Kidney glomerular epithelial cell (primary cell): ENCODE results near the gene SRCIN1.

Experiments
- DNase-seq: peaks from one replicate; lab custom pipeline; 2025; lab: John Stamatoyannopoulos, UW

SRCIN1 gene

DNA sequence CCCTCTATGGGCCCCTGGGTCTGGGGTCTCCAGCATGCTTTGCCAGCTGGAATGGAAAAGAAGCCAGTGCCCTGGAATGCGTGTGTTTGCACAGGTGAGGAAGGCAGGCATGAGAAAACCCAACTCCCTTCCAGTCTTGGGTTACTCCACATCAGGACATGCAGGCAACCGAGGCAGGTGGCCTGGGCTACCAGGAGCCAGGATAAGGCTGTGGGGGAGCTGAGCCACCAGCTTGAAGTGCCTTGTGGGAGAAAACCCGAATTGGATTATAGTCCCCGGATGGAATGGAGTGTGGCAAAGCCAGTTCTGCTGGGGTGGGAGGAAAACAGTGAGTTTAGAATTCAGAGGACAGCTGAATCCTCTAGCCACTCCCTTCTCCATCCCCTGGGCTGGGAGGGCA, 7.2 kb downstream of the SRCIN1 start:
- peak; percentile 68 for DNase-seq

DNA sequence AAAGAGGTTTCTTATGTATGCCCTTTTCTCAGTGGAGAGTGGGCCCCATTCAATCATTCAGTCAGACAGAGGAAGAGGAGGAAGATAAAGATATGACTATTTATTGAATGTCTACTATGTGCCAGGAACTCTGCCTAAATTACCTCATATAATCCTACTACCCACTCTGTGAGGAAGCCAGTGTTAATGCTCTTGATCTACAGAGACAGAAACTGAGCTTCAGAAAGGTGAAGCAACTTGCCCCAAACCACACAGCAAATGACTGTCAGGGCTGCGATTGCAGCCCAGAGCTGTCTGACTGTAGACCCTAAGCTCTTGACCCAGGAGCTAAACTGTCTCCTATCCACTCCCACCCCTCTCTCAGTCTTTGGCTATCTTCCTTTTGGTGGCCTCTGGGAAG, 8.4 kb downstream of the SRCIN1 start:
- no peak for DNase-seq

DNA sequence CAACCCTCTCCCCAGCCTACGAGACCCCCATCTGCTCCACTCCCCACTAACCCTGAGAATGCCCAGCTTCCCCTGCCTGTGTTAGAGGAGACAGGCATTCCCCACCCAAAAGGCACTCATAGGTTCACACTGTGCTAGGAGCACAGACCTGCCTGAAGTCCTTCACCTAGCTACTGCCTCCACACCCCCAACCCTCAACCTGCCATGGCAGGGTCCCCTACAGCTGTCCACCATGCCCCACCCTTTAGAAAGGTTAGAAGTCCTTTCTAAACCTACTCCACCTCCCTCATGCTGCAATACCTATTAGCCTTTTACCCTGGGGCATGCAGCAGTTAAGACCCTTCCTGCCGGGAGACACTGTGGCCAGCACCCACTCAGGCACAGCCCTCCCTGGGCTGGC, 9.1 kb downstream of the SRCIN1 start:
- DNase-seq: no peak

DNA sequence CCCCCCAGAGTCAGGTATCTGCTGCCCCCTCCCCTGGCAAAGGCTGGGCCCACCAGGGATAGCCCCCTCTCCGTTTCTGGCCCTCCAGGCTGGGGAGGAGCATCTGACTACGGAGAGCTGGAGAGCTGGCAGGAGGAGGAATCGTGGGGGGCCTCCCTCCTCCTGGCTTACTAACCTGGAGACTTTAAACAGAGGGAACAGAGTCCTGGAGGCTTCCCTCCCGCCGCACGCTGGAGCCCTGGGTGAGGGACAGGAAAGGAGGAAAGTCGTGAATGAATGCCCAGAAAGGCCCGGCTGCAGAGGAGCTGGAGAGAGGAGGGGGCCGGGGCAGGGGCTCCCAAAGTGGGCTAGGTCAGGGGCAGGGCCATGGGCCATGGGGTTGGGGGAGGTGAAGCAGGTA, 9.9 kb downstream of the SRCIN1 start:
- no peak for DNase-seq

DNA sequence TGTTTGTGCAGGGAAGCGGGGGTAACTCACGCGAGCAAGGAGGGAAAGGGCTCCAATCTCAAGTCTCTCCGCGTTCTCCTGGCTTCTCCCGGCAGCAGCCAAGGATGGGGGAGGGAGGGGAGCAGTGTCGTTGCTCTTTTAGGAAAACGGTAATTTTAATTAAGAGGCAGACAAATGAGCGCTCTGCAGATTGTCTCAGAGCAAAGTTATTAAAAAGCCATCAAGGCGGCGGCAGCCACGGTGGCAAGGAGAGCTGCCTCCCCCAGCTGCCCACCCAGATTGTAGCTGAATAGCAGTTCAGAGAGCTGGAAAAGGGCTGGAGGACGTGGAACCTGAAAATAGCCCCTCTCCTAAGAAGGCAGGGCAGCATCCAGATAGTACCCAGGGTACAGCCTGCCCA, 11.6 kb downstream of the SRCIN1 start:
- DNase-seq: no peak

DNA sequence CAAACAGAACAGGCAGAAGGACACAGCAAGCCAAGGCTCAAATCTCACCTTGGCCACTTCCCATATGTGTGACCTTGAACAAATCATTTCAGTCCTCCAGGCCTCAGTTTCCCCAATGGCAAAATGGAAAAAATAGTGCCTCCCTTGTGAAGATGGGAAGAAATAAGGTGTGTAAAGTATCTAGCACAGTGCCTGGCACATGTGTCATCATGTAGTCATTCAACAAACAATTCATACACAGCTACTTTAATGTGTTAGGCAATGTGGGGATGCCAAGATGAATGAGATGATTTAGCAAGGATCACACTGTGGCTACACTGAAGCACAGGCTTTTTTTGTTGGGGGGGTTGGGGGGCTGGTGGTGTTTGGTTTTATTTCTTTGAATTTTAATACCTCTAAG, 13.3 kb downstream of the SRCIN1 start:
- DNase-seq: no peak

GRCh38 chr17:38591759-38592241, 14.0 kb downstream of the SRCIN1 start:
- DNase-seq: peak; percentile 82

- peak; percentile 71 for DNase-seq
Measured at GRCh38 chr17:38590988-38591758, 14.6 kb downstream of the SRCIN1 start.

DNA sequence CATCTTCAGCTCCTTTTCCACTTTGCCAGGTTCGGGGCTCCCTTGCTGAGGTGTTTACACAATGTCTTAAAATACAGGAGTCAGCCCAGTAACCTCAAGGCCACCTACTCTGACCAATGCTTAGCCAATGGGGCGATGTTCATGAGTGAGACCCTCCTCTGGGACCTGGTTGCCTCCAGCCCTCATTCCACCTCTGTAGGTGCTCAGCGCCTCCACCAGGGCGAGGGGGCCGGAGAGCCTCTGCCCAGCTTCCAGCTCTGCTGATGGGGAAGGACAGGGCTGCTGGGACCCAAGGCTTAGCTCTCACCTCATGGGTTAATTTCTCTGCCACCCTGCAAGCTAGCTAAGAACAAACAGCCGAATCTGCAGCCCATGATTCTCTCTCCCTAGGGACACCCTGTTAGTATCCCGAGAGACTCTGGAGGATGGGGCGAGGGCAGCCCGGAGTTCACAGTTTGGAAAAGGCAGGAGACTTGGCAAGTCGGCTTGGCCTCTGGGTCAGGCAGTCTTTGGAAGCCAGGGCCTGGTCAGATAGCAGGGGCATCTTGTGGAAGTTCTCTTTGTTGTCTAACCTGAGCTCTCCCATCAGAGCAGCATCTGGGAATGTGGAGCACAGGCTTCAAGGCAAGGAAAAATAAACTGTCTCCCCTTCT, 16.2 kb downstream of the SRCIN1 start:
- no peak for DNase-seq

- no peak for DNase-seq
Measured at GRCh38 chr17:38588788-38589174, 17.0 kb downstream of the SRCIN1 start.

DNA sequence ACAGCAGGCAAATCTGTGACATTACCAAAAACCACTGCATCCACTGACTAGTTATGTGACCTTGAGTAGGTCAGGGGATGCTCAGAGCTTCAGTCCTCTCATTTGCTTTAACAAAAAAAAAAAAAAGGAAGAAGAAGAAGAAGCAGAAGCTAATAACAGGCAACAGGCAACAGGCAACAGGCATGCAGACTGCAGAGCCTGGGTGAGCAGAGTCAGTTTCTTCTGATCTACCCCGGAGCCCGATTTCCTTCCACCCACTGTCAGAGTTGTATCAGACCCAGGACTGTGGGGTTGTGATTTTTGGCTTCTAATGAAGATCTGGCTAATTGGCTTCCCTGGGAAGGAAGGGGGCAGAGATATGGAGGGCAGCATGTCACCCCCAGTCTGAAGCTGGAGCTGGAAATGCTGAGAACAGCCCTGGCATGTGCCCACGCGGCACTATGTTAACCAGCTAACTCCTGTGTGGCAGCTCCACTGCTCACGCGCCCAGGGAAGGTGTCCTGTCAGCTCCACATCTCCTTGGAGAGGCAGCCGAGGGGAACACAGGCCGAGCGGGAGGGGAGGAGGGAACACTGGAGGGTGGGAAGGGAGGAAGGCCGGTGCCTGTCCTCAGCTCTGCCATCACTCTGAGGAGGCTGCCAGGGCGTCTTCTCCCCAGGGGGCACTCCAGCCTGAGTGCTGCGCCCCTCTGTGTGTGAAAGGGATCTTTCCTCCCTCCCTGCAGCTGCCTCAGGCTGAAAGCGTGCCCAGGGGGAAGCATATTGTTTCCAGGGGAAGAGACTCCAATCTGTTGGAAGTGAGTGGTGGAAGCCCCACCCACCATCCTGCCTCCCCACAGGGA, 17.6 kb downstream of the SRCIN1 start:
- DNase-seq: no peak

GRCh38 chr17:38587203-38587602, 18.5 kb downstream of the SRCIN1 start:
- no peak for DNase-seq

DNA sequence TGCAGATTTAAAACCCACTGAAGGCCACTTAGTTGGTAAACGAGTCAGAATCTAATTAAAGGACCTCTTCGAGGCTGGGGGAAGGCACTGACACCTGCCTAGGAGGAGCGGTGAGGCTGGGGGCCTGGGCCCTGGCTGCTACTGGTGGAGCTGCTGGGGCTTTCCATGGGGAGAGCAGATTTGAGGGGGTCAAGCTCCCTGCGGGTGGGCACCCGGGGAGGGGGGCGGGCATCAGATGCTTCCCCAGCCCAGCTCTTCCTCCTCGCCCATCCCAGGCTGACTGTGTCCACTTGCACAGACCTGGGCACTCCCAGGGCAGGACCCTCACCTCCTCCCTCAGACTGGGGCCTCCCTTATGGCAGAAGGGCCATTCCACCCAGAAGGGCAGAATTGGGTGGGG, 19.0 kb downstream of the SRCIN1 start:
- no peak for DNase-seq

DNA sequence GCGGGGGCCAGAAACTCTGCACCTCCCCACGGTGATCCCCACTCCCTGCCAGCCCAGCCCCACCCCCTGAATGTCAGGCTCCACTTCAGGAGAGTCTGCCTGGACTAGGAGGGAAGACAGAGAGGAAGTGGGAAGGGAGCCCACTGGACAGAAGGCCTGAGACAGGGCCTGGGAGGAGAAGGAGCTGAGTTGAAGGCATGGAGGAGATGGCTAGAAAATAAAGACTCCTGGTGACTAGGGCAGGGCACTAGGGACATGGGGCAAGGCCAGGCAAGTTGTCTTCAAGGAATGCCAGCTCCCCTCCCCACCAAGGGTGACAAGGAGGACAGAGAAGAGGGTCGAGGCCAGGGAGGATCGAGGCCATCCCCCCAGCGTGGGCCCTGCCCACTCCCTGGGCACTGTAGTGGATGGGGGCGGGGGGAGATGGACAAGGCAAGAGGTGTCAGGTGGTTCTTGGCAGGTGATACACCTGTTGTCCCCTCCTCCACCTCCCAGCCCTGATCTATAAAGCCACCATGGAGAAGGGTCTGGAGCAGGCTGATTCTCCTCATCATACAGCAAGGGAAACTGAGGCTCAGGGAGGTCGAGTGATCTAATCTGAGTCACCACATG, 19.7 kb downstream of the SRCIN1 start:
- no peak for DNase-seq

GRCh38 chr17:38585056-38585917, 20.5 kb downstream of the SRCIN1 start:
- no peak for DNase-seq

- peak; percentile 50 for DNase-seq
Measured at GRCh38 chr17:38584350-38584925, 21.3 kb downstream of the SRCIN1 start.

- no peak for DNase-seq
Measured at GRCh38 chr17:38583828-38584349, 21.9 kb downstream of the SRCIN1 start.

DNA sequence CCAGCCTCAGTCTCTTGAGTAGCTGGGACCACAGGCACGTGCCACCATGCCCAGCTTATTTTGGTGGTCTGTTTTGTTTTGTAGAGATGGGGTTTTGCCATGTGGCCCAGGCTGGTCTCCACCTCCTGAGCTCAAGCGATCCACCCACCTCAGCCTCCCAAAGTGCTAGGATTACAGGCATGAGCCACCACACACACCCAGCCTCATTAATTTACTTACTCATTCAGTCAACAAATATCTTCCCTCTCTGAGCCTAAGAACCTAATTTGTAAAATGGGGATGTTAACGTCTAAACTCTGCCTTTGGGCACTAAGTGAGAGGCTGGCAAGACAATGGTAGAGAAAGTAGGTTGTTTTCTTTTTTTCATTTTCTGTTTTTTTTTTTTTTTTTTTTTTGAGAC, 22.6 kb downstream of the SRCIN1 start:
- no peak for DNase-seq

DNA sequence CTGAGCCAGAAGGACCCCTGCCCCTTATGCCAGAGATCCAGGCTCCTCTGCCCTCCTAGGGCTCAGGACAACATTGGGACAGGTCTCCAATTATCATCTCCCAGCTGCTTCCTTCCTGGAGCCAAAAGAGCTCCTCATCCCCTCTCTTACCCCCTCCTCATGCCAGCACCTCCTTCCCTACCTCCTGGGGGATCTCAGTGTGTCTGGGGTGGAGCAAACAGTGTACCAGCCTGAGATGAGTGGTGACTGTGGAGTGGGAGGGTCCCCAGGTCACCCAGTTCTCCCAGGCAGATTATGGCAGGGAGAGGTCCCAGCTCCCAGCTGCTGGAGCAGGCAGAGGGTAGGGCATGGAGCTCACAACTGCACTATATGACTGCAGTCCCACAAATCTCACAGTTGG, 23.7 kb downstream of the SRCIN1 start:
- no peak for DNase-seq

GRCh38 chr17:38579934-38580333, 25.8 kb downstream of the SRCIN1 start:
- DNase-seq: peak; percentile 20

GRCh38 chr17:38579083-38579480, 26.7 kb downstream of the SRCIN1 start:
- DNase-seq: no peak
